Measurements from ENCODE around the gene RUNDC3A. TPM values are rescaled to one million over a fixed set of nuclear protein-coding genes. Genes with fewer than 3 reads are reported as not detected.

The RUNDC3A gene
- total and polyA plus RNA-seq, 2 of the 13 experiments (the other 11 are each of a cell fraction or from before 2014, with no cell fraction given): 0.25 TPM; not detected in 1

GRCh38 chr17:44323359-44324091 is 15.1 kb downstream of the RUNDC3A start (continued):
- TF ChIP-seq PRDM10 (CRISPR knock-in tag; IDR thresholded peaks at IDR 0.05; ENCODE audit: low read depth) (0 out of 2 replicates have a peak, but pooled peaks have one; percentile 13), PITX1 (CRISPR knock-in tag; IDR thresholded peaks at IDR 0.05) (peak; percentile 28; the same call in 1 of the 2 replicates), ZNF224 (CRISPR knock-in tag; IDR thresholded peaks at IDR 0.05) (no peak), ZSCAN30 (CRISPR knock-in tag; IDR thresholded peaks at IDR 0.05) (no peak), ARNT (IDR thresholded peaks at IDR 0.05) (no peak), CREM (IDR thresholded peaks at IDR 0.05) (no peak), CREM (CRISPR knock-in tag; IDR thresholded peaks at IDR 0.05) (no peak), ZNF121 (CRISPR knock-in tag; IDR thresholded peaks at IDR 0.05) (peak; percentile 42; the same call in 1 of the 2 replicates), HNF4A (CRISPR knock-in tag; IDR thresholded peaks at IDR 0.05) (no peak), ZNF777 (CRISPR knock-in tag; IDR thresholded peaks at IDR 0.05) (no peak), MLXIP (CRISPR knock-in tag; IDR thresholded peaks at IDR 0.05; ENCODE audit: borderline replicate concordance) (no peak), THAP7 (CRISPR knock-in tag; IDR thresholded peaks at IDR 0.05) (no peak), ZNF414 (CRISPR knock-in tag; IDR thresholded peaks at IDR 0.05) (peak; percentile 86; the same call in 1 of the 2 replicates), ZNF549 (CRISPR knock-in tag; IDR thresholded peaks at IDR 0.05) (no peak), SMC3 (IDR thresholded peaks at IDR 0.05; ENCODE audit: low read length) (no peak), BORCS8-MEF2B (CRISPR knock-in tag; IDR thresholded peaks at IDR 0.05) (no peak), ZNF557 (CRISPR knock-in tag; IDR thresholded peaks at IDR 0.05) (no peak)
- TF ChIP-seq, protein P1, sequence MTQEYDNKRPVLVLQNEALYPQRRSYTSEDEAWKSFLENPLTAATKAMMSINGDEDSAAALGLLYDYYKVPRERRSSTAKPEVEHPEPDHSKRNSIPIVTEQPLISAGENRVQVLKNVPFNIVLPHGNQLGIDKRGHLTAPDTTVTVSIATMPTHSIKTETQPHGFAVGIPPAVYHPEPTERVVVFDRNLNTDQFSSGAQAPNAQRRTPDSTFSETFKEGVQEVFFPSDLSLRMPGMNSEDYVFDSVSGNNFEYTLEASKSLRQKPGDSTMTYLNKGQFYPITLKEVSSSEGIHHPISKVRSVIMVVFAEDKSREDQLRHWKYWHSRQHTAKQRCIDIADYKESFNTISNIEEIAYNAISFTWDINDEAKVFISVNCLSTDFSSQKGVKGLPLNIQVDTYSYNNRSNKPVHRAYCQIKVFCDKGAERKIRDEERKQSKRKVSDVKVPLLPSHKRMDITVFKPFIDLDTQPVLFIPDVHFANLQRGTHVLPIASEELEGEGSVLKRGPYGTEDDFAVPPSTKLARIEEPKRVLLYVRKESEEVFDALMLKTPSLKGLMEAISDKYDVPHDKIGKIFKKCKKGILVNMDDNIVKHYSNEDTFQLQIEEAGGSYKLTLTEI (CRISPR knock-in tag; conservative IDR thresholded peaks at IDR 0.05): no peak
- TF ChIP-seq, protein P2, sequence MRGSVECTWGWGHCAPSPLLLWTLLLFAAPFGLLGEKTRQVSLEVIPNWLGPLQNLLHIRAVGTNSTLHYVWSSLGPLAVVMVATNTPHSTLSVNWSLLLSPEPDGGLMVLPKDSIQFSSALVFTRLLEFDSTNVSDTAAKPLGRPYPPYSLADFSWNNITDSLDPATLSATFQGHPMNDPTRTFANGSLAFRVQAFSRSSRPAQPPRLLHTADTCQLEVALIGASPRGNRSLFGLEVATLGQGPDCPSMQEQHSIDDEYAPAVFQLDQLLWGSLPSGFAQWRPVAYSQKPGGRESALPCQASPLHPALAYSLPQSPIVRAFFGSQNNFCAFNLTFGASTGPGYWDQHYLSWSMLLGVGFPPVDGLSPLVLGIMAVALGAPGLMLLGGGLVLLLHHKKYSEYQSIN (CRISPR knock-in tag; IDR thresholded peaks at IDR 0.05; ENCODE audit: borderline replicate concordance): no peak
